ENCODE measurements around the gene PTS.

DNA sequence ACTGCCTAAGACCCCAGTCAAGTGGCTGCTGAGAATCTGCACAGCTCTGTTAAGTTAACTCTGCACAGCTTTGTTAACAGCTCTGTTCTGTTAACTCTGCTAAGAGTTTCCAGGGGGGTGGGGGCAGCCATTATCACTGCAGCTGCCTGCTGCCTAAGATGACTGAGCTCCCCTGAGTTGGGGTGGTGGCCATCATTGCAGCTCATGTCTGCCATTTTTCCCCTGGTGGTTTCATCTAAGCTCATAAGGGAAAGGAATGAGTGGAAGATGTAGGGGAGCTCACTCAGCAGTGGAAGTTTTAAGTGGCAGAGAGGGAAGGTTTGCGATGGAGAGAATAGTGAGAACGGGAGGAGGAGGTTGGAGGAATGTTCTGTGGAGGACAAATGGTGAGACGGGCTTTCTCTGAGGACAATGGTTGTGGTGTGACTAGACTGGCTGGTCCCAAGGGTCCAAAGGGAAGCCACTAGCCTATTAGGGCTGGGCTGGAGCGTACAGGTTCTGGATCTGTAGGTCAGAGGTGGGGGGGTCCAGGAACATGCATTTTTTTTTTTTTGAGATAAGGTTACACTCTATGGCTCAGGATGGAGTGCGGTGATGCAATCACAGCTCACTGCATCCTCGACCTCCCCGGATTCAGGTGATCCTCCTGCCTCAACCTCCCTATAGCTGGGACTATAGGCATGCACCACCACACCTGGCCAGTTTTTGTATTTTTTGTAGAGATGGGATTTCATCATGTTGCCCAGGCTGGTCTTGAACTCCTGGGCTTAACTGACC lies 48.0 kb downstream of the PTS start:
- TF ChIP-seq, protein P1, sequence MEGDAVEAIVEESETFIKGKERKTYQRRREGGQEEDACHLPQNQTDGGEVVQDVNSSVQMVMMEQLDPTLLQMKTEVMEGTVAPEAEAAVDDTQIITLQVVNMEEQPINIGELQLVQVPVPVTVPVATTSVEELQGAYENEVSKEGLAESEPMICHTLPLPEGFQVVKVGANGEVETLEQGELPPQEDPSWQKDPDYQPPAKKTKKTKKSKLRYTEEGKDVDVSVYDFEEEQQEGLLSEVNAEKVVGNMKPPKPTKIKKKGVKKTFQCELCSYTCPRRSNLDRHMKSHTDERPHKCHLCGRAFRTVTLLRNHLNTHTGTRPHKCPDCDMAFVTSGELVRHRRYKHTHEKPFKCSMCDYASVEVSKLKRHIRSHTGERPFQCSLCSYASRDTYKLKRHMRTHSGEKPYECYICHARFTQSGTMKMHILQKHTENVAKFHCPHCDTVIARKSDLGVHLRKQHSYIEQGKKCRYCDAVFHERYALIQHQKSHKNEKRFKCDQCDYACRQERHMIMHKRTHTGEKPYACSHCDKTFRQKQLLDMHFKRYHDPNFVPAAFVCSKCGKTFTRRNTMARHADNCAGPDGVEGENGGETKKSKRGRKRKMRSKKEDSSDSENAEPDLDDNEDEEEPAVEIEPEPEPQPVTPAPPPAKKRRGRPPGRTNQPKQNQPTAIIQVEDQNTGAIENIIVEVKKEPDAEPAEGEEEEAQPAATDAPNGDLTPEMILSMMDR (IDR thresholded peaks at IDR 0.05): no peak
- no peak for TF ChIP-seq POLR2A (IDR thresholded peaks at IDR 0.05)

All from thyroid gland (tissue), 4 donors.